ENCODE results near the gene OFD1.

Gene OFD1

DNA sequence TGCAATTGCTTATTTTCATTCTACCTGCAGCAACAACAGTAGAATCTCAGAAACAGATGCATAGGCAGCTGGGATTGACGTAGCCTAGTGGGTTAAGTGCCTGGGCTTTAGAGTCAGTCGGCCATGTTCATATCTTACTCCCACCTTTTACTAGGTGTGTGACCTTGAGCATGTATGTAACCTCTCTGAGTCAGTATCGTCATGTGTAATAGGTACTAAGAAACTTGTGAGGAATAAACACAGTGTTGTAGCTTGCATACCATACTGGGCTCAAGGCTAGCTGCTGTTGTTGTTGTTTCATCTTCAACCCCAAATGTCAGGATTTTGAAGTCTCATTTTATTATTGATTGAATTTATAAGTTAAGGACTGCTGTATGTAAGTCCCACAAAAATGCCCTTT, 31.4 kb upstream of the OFD1 start:
- Histone ChIP-seq H3K4me1 (ENCODE audit: insufficient read depth, insufficient read length) (no peaks in the 10 kb centered on the region), H3K4me3 (ENCODE audit: insufficient read length, low read depth) (no peak overlapping the region), H3K9me3 (ENCODE audit: insufficient read depth, low read length) (no peaks in the 10 kb centered on the region), H3K27me3 (ENCODE audit: insufficient read depth, insufficient read length) (no peaks in the 10 kb centered on the region), H3K9ac (ENCODE audit: insufficient read length, low read depth) (no peak overlapping the region), H3K36me3 (ENCODE audit: insufficient read depth, insufficient read length, low read length) (peaks cover 36% of the 10 kb centered on the region)
- no peak for DNase-seq (ENCODE audit: low read depth, low spot score)
- TF ChIP-seq SUZ12 (IDR thresholded peaks at IDR 0.05; ENCODE audit: extremely low read depth, insufficient read depth, insufficient read length), result no peak
- TF ChIP-seq ZNF274 (IDR thresholded peaks at IDR 0.05; ENCODE audit: low read depth, low read length), result no peak
- no peak for TF ChIP-seq YY1 (IDR thresholded peaks at IDR 0.05; ENCODE audit: insufficient read depth, insufficient read length)

- peaks cover 36% of the 10 kb centered on the region for H3K36me3 ChIP-seq (ENCODE audit: insufficient read depth, insufficient read length, low read length)
- no peaks in the 10 kb centered on the region for H3K9me3 ChIP-seq (ENCODE audit: insufficient read depth, low read length)
- H3K27me3 ChIP-seq (ENCODE audit: insufficient read depth, insufficient read length), result no peaks in the 10 kb centered on the region
- no peaks in the 10 kb centered on the region for H3K4me1 ChIP-seq (ENCODE audit: insufficient read depth, insufficient read length)
- TF ChIP-seq SUZ12 (IDR thresholded peaks at IDR 0.05; ENCODE audit: extremely low read depth, insufficient read depth, insufficient read length) (no peak), YY1 (IDR thresholded peaks at IDR 0.05; ENCODE audit: insufficient read depth, insufficient read length) (no peak), ZNF274 (IDR thresholded peaks at IDR 0.05; ENCODE audit: low read depth, low read length) (no peak)
- no peak overlapping the region for H3K4me3 ChIP-seq (ENCODE audit: insufficient read length, low read depth)
- DNase-seq (ENCODE audit: low read depth, low spot score), result no peak
- no peak overlapping the region for H3K9ac ChIP-seq (ENCODE audit: insufficient read length, low read depth)
Observed at GRCh38 chrX:13703589-13703988, 31.0 kb upstream of the OFD1 start.

DNA sequence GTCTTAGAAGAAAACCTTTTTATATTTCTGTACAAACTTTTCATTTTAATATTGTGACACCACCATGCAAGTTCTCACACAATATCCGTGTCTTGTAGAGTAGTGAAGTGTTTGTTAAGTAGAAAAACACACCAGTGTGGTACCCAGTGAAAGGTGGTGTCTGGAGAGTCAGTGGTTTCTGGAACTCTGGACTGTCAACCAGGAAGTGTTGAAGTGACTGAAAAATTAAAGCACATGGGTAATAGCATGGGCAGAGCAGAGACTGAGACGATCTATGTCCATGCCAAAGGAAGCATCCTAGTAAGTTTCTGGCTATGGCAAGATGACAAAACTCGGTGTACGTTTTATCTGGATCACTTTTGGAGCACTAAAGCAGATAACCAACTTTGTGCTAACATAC, 23.4 kb upstream of the OFD1 start:
- H3K36me3 ChIP-seq (ENCODE audit: insufficient read depth, insufficient read length, low read length), result peaks cover 53% of the 10 kb centered on the region
- no peak for DNase-seq (ENCODE audit: low read depth, low spot score)
- no peaks in the 10 kb centered on the region for H3K4me1 ChIP-seq (ENCODE audit: insufficient read depth, insufficient read length)
- H3K9ac ChIP-seq (ENCODE audit: insufficient read length, low read depth), result no peak overlapping the region
- H3K9me3 ChIP-seq (ENCODE audit: insufficient read depth, low read length), result no peaks in the 10 kb centered on the region
- no peak for TF ChIP-seq YY1 (IDR thresholded peaks at IDR 0.05; ENCODE audit: insufficient read depth, insufficient read length)
- TF ChIP-seq SUZ12 (IDR thresholded peaks at IDR 0.05; ENCODE audit: extremely low read depth, insufficient read depth, insufficient read length), result no peak
- TF ChIP-seq ZNF274 (IDR thresholded peaks at IDR 0.05; ENCODE audit: low read depth, low read length), result no peak
- H3K27me3 ChIP-seq (ENCODE audit: insufficient read depth, insufficient read length), result no peaks in the 10 kb centered on the region
- H3K4me3 ChIP-seq (ENCODE audit: insufficient read length, low read depth), result no peak overlapping the region

GRCh38 chrX:13716455-13716854, 18.1 kb upstream of the OFD1 start:
- Histone ChIP-seq H3K9ac (ENCODE audit: insufficient read length, low read depth) (no peak overlapping the region), H3K27me3 (ENCODE audit: insufficient read depth, insufficient read length) (no peaks in the 10 kb centered on the region), H3K4me1 (ENCODE audit: insufficient read depth, insufficient read length) (no peaks in the 10 kb centered on the region), H3K36me3 (ENCODE audit: insufficient read depth, insufficient read length, low read length) (peaks cover 72% of the 10 kb centered on the region), H3K4me3 (ENCODE audit: insufficient read length, low read depth) (no peak overlapping the region), H3K9me3 (ENCODE audit: insufficient read depth, low read length) (no peaks in the 10 kb centered on the region)
- DNase-seq (ENCODE audit: low read depth, low spot score), result no peak
- no peak for TF ChIP-seq YY1 (IDR thresholded peaks at IDR 0.05; ENCODE audit: insufficient read depth, insufficient read length)
- TF ChIP-seq ZNF274 (IDR thresholded peaks at IDR 0.05; ENCODE audit: low read depth, low read length), result no peak
- TF ChIP-seq SUZ12 (IDR thresholded peaks at IDR 0.05; ENCODE audit: extremely low read depth, insufficient read depth, insufficient read length), result no peak

- TF ChIP-seq YY1 (IDR thresholded peaks at IDR 0.05; ENCODE audit: insufficient read depth, insufficient read length), result no peak
- no peak for TF ChIP-seq SUZ12 (IDR thresholded peaks at IDR 0.05; ENCODE audit: extremely low read depth, insufficient read depth, insufficient read length)
- no peak for TF ChIP-seq ZNF274 (IDR thresholded peaks at IDR 0.05; ENCODE audit: low read depth, low read length)
- H3K4me3 ChIP-seq (ENCODE audit: insufficient read length, low read depth), result no peak overlapping the region
- no peaks in the 10 kb centered on the region for H3K9me3 ChIP-seq (ENCODE audit: insufficient read depth, low read length)
- no peak for DNase-seq (ENCODE audit: low read depth, low spot score)
- H3K36me3 ChIP-seq (ENCODE audit: insufficient read depth, insufficient read length, low read length), result peaks cover 68% of the 10 kb centered on the region
- no peak overlapping the region for H3K9ac ChIP-seq (ENCODE audit: insufficient read length, low read depth)
- H3K4me1 ChIP-seq (ENCODE audit: insufficient read depth, insufficient read length), result no peaks in the 10 kb centered on the region
- H3K27me3 ChIP-seq (ENCODE audit: insufficient read depth, insufficient read length), result no peaks in the 10 kb centered on the region
Observed at GRCh38 chrX:13716905-13717304, 17.6 kb upstream of the OFD1 start.

- peaks cover 66% of the 10 kb centered on the region for H3K36me3 ChIP-seq (ENCODE audit: insufficient read depth, insufficient read length, low read length)
- TF ChIP-seq ZNF274 (IDR thresholded peaks at IDR 0.05; ENCODE audit: low read depth, low read length) (no peak), SUZ12 (IDR thresholded peaks at IDR 0.05; ENCODE audit: extremely low read depth, insufficient read depth, insufficient read length) (no peak), YY1 (IDR thresholded peaks at IDR 0.05; ENCODE audit: insufficient read depth, insufficient read length) (no peak)
- DNase-seq (ENCODE audit: low read depth, low spot score), result no peak
- no peak overlapping the region for H3K4me3 ChIP-seq (ENCODE audit: insufficient read length, low read depth)
- H3K27me3 ChIP-seq (ENCODE audit: insufficient read depth, insufficient read length), result no peaks in the 10 kb centered on the region
- no peaks in the 10 kb centered on the region for H3K9me3 ChIP-seq (ENCODE audit: insufficient read depth, low read length)
- no peak overlapping the region for H3K9ac ChIP-seq (ENCODE audit: insufficient read length, low read depth)
- no peaks in the 10 kb centered on the region for H3K4me1 ChIP-seq (ENCODE audit: insufficient read depth, insufficient read length)
Observed at GRCh38 chrX:13717700-13718472, 16.7 kb upstream of the OFD1 start.

GRCh38 chrX:13719192-13719856, 15.2 kb upstream of the OFD1 start:
- DNase-seq (ENCODE audit: low read depth, low spot score), result no peak
- Histone ChIP-seq H3K4me1 (ENCODE audit: insufficient read depth, insufficient read length) (no peaks in the 10 kb centered on the region), H3K9ac (ENCODE audit: insufficient read length, low read depth) (no peak overlapping the region), H3K4me3 (ENCODE audit: insufficient read length, low read depth) (no peak overlapping the region), H3K27me3 (ENCODE audit: insufficient read depth, insufficient read length) (no peaks in the 10 kb centered on the region), H3K36me3 (ENCODE audit: insufficient read depth, insufficient read length, low read length) (peaks cover 74% of the 10 kb centered on the region), H3K9me3 (ENCODE audit: insufficient read depth, low read length) (no peaks in the 10 kb centered on the region)
- TF ChIP-seq ZNF274 (IDR thresholded peaks at IDR 0.05; ENCODE audit: low read depth, low read length) (no peak), YY1 (IDR thresholded peaks at IDR 0.05; ENCODE audit: insufficient read depth, insufficient read length) (no peak), SUZ12 (IDR thresholded peaks at IDR 0.05; ENCODE audit: extremely low read depth, insufficient read depth, insufficient read length) (no peak)
